Progenitor cell of endocrine pancreas (in vitro differentiated cells): Measurements from ENCODE around the gene SKI. TPM values are rescaled to one million over a fixed set of nuclear protein-coding genes. Genes with fewer than 3 reads are reported as not detected.
A peak's percentile ranks its signal among the peaks of the same experiment; 100 is the strongest.
"Not testable (repeated sequence)": the region's sequence is repeated elsewhere in the genome, so short reads cannot be mapped to it uniquely, and the experiment has no call there.

Experiments
- DNase-seq: peaks from one replicate; pipeline ENCODE4 v3.0.0; 2021; ENCODE audit warnings: low spot score; ENCODE audit not compliant: unreplicated experiment
- H3K27ac Mint-ChIP-seq: 2 replicates; pipeline ENCODE4 v1.8.0; 2021; ENCODE audit warnings: mild to moderate bottlenecking, moderate library complexity, mixed read lengths
- H3K27me3 Mint-ChIP-seq: 2 replicates; pipeline ENCODE4 v1.8.0; 2021; ENCODE audit warnings: mixed read lengths
- H3K36me3 Mint-ChIP-seq: 2 replicates; pipeline ENCODE4 v1.8.0; 2022; ENCODE audit warnings: mixed read lengths; ENCODE audit not compliant: insufficient read depth
- H3K4me1 Mint-ChIP-seq: 2 replicates; pipeline ENCODE4 v1.8.0; 2021; ENCODE audit warnings: low read depth, mixed read lengths
- H3K4me3 Mint-ChIP-seq: 2 replicates; pipeline ENCODE4 v1.8.0; 2021; ENCODE audit warnings: low read depth, mild to moderate bottlenecking, moderate library complexity, mixed read lengths
- H3K9me3 Mint-ChIP-seq: 2 replicates; pipeline ENCODE4 v1.8.0; 2021; ENCODE audit warnings: low read depth, mixed read lengths
- CTCF ChIP-seq: fragments of 200-600 bp; sonication (generic); IDR thresholded peaks from one replicate; pipeline ENCODE4 v1.5.0; 2021; ENCODE audit warnings: antibody characterized with exemption, mild to moderate bottlenecking; ENCODE audit not compliant: unreplicated experiment
- total RNA-seq: library from RNA; stranded (reverse); gene quantifications from 2 replicates; pipeline ENCODE4 v1.2.1, GENCODE V29; 2021

Gene SKI
- total RNA-seq, 1 donor from 2014 or later: 56.2 TPM

- TF ChIP-seq CTCF: no peak
- Mint-ChIP-seq H3K4me1 (no peaks in the 10 kb centered on the region), H3K4me3 (no peak overlapping the region), H3K9me3 (no peaks in the 10 kb centered on the region), H3K36me3 (no peaks in the 10 kb centered on the region), H3K27ac (no peak overlapping the region), H3K27me3 (no peaks in the 10 kb centered on the region)
- DNase-seq: no peak
Measured at GRCh38 chr1:2291577-2291976, 63.5 kb downstream of the SKI start.

GRCh38 chr1:2292725-2293450 lies 64.8 kb downstream of the SKI start:
- TF ChIP-seq CTCF: no peak
- Mint-ChIP-seq H3K27ac (no peak overlapping the region), H3K4me3 (no peak overlapping the region), H3K9me3 (no peaks in the 10 kb centered on the region), H3K4me1 (no peaks in the 10 kb centered on the region), H3K27me3 (no peaks in the 10 kb centered on the region), H3K36me3 (no peaks in the 10 kb centered on the region)
- DNase-seq: no peak

- Mint-ChIP-seq H3K36me3 (no peaks in the 10 kb centered on the region), H3K4me1 (no peaks in the 10 kb centered on the region), H3K27ac (peak overlapping the region; percentile 15)
Measured at GRCh38 chr1:2294033-2294724, 66.1 kb downstream of the SKI start.

GRCh38 chr1:2294725-2295078 lies 66.6 kb downstream of the SKI start:
- Mint-ChIP-seq H3K27me3 (no peaks in the 10 kb centered on the region), H3K36me3 (no peaks in the 10 kb centered on the region), H3K9me3 (no peaks in the 10 kb centered on the region), H3K4me1 (no peaks in the 10 kb centered on the region), H3K4me3 (no peak overlapping the region), H3K27ac (no peak overlapping the region)
- TF ChIP-seq CTCF: no peak
- no peak for DNase-seq

More at GRCh38 chr1:2294033-2294724, 66.1 kb downstream of the SKI start:
- TF ChIP-seq CTCF: no peak
- no peak overlapping the region for H3K4me3 Mint-ChIP-seq
- H3K27me3 Mint-ChIP-seq: no peaks in the 10 kb centered on the region
- DNase-seq: no peak
- H3K9me3 Mint-ChIP-seq: no peaks in the 10 kb centered on the region

GRCh38 chr1:2295526-2295925 lies 67.4 kb downstream of the SKI start:
- Mint-ChIP-seq H3K36me3 (no peaks in the 10 kb centered on the region), H3K9me3 (no peaks in the 10 kb centered on the region), H3K4me3 (no peak overlapping the region), H3K27ac (peak overlapping the region; percentile 74), H3K4me1 (no peaks in the 10 kb centered on the region), H3K27me3 (no peaks in the 10 kb centered on the region)
- DNase-seq: no peak
- TF ChIP-seq CTCF: no peak

GRCh38 chr1:2296211-2296610 lies 68.1 kb downstream of the SKI start:
- H3K9me3 Mint-ChIP-seq, H3K36me3 Mint-ChIP-seq, H3K4me3 Mint-ChIP-seq, H3K27me3 Mint-ChIP-seq, DNase-seq, H3K4me1 Mint-ChIP-seq, H3K27ac Mint-ChIP-seq: not testable (repeated sequence)
